ENCODE measurements around the gene ZBTB7C.

- TF ChIP-seq CTCF (IDR thresholded peaks at IDR 0.05), result no peak
- no peak for TF ChIP-seq EP300 (IDR thresholded peaks at IDR 0.05)
- TF ChIP-seq POLR2A (IDR thresholded peaks at IDR 0.05), result no peak
Measured at GRCh38 chr18:48024881-48025660, 384.1 kb downstream of the ZBTB7C start.
